ENCODE measurements around the gene UBASH3A.
"Not testable (repeated sequence)": the region's sequence is repeated elsewhere in the genome, so short reads cannot be mapped to it uniquely, and the experiment has no call there.

The UBASH3A gene

DNA sequence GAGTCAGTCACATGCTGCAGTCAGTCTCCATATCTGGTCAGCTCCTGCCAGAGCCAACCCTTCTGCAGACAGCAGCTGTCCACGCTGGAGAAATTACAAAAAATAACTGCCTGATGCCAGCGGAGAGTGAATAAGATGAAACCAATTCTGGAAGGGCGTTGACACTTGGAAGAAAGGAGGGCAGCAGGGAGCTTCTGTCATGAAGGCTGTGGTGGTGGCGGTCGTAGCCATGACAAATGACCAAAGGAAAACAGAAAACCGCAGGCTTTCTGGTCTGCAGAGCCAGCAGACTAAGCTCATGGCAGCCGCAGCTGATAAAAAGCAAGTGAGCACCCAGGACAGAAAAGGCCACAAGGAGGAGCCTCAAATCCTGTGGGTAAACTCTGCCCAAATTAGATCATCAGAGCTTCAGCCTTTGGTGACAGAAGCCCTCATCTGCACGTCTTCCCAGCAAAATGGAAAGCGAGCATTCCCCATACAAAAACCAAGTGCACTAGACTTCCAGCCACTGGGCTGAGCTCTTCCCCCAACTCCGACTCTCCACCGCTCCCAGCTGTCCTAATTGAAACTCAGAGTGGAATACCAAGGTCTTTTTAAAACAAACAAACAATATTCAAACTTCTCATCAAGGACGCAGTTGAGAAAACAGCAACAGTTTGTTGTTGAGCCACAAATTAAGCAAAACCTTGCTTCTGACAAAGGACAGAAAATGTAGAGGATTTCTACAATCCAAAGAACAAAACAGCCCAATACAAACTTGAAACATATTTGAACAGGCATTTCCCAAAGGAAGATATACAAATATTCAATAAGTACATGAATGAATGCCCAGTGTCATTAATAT, 63.7 kb downstream of the UBASH3A start:
- DNase-seq (ENCODE audit: low read depth in 2 of 2) = no peak

DNA sequence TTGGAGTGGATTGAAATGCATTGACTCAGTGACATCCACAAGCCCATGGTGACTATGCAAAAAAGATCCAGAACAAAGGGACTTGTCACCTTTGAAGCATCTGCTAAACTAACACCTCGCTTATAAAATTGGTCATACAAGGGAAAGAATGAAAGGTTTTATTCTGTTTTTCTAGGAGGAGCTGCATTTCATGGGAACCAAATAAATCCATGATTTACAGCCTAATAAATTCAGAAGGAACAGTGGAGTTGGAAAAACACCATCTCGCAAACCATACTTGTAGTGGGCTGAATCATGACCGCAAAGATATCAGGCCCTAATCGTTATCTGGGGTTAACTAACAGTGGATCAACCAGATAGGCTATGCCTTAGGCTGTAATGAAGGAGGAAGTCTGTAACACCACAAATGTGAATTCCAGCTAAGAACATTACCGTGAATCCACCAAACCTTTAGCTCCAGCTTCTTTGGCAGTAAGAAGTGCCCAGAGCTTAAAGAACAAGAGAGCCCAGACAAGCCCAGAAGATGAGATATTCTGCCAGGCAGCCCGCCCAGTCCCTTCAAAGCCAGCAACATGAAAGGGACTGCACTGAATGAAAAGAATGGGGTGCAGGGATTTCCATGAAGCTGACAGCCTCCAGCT, 64.9 kb downstream of the UBASH3A start:
- DNase-seq (ENCODE audit: low read depth in 2 of 2) = no peak

DNA sequence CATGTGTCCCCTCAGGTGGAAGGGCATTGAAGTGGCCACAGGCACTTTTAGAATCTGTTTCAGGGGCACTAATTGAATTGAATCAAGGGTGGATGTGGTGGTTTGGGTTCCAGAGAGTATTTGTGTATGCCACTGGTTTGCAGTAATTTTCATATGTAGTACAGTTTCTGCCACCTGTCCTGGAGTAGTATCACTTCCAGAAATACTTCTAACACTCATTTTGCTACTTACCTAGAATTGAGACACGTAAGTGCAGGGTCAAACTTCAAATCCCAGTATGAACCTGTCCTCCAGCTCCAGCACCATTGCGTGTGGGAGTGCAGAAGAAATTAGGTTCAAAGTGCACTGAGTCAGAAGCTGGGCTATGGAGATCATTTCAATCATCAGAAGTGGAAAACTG, 65.6 kb downstream of the UBASH3A start:
- no peak for DNase-seq (ENCODE audit: low read depth in 2 of 2)

DNA sequence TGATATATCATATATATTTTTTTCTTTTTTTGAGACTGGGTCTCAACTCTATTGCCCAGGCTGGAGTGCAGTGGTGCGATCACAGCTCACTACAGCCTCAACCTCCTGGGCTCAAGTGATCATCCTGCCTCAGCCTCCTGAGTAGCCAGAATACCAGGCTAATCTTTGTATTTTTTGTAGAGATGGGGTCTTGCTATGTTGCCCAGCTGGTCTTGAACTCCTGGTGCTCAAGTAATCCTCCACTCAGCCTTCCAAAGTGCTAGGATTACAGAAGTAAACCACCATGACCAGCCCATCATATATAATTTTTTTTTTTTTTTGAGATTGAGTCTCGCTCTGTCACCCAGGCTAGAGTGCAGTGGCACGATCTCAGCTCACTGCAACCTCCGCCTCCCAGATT, 66.0 kb downstream of the UBASH3A start:
- not testable (repeated sequence) for DNase-seq (ENCODE audit: low read depth in 2 of 2)

DNA sequence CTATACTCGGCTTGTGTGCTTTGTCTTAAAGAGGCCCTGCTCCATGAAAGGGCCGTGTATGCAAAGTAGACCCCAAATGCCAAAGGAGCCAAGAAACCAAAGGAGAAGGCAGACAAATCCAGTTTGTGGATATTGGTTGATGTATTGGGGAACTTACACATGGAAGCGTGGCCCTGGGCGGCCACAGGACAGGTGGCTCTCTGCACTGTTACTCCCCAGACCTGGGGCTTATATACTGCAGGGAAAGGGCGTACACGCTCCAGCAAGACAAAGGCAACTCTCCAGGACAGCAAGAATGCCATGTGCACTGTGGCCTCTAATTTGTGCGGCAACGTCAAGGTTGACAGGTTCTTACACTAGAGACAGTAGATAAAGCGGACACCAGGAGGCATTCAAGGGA, 67.5 kb downstream of the UBASH3A start:
- DNase-seq (ENCODE audit: low read depth in 2 of 2) = no peak

DNA sequence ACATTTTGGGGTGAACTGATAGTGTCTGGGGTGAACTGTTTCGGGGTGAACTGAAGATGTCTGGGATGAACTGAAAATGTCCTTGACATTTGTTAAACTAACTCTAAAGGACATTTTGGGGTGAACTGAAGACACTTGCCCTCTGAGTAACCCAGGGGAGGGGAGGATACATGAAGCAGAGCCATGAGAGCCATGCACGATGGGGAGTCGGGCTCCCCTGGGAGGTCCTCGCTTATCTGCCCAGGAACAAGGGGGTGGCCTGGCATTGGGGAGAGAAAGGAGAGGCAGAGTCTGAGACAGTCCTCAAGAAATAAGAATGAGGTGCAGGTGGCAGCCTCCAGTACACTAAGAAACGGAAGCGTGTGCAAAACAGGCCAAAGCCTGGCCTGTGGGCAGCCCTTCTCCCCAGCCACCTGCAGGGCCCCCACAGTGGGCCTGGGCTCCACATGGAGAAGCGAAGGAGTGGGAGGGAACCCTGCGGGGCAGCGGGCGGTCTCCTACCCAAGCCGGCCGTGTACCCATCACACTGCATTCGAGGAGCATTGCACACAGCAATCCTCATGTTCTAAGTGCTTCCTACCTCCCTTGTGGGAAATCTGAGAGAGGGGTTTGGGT, 68.1 kb downstream of the UBASH3A start:
- DNase-seq (ENCODE audit: low read depth in 2 of 2) = no peak

DNA sequence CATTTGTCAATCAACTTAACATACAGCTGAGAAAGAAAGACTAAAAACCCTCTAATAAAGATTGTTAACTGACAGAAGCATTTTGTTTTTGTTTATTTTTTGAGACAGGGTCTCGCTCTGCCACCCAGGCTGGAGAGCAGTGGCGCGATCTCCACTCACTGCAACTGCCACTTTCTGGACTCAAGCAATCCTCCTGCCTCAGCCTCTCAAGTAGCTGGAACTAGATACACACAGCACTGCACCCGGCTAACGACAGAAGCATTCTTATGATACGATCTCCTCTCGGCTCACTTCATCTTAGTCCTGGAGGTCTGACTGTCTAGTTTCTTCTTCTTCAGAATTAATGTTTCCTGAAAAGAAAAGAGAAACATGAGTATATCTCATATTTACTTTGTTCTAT, 68.8 kb downstream of the UBASH3A start:
- DNase-seq (ENCODE audit: low read depth in 2 of 2) = no peak

DNA sequence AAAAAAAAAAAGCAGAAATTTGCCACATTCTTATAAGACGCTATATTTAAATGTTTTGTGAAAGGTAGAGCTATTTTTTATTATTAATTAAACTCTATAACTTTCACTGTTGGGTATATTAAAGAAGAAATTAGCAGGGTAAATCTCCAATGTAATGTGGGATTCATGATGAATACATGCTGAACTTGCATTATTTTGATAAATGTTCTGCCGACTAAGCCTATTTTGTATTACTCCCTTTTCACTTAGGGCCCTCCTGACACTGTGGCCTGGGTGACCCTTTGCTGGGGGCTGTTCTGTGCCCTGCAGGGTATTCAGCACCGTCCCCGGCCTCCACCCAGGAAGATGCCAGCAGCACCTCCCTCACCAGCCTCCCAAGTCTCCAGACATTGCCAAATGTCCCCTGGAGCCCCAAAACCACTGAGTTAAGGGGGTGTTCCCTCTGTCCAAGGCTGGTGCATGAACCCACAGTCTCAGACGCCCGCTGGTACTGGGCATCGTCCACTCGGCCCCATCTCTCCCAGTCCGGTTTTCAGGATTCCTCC, 69.9 kb downstream of the UBASH3A start:
- no peak for DNase-seq (ENCODE audit: low read depth in 2 of 2)

DNA sequence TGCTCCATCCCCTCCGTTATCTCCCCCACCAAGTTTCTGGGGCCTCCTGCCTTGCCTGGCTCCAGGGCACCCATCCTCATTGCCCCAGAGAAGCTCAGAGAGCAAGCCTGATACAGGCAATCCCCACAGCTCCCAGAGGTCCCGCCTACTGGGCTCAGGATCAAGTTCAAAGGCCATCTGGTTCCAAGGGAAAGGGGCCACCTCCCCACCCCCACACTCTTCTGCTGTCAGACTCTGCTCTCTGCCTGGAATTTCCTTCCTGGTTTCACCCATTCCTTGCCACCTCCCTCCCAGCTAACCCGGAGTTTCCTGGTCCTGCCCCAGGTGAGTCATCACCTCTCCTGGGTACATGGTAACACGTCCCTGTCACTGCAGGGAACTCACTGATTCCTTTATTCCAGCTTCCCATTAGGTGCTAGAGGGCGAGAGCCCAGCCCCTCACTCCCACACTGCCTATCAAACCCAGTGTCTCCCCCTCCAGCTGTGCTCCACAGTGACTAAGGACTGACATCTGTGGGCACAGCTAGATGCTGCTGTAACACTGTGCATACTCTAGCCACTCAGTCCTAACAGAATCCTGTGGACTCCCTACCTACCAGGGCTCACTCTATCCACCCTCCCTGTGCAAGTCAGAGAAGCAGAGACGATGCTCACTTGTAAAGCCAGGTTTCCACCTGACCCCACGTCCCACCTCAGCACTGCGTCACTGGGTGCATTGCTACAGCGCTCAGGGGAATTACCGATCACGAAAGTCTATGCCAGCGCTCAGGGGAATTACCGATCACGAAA, 70.5 kb downstream of the UBASH3A start:
- DNase-seq (ENCODE audit: low read depth in 2 of 2) = no peak

DNA sequence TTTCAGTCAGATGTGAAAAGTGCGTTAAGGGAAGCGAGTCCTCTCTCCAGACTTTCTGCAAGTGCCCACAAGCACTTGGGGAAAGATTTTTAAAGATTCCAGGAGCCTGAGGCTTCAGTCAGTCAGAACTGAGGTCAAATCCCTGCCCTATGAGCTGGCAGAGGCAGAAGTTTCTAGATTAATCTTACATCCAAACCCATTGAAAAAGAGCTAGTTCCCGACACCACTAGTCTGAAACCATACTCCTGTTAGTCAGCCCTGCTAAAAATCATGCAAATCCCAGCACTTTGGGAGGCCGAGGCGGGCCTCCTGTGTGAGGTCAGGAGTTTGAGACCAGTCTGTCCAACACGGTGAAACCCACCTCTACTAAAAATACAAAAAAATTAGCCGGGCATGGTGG, 71.3 kb downstream of the UBASH3A start:
- no peak for DNase-seq (ENCODE audit: low read depth in 2 of 2)

DNA sequence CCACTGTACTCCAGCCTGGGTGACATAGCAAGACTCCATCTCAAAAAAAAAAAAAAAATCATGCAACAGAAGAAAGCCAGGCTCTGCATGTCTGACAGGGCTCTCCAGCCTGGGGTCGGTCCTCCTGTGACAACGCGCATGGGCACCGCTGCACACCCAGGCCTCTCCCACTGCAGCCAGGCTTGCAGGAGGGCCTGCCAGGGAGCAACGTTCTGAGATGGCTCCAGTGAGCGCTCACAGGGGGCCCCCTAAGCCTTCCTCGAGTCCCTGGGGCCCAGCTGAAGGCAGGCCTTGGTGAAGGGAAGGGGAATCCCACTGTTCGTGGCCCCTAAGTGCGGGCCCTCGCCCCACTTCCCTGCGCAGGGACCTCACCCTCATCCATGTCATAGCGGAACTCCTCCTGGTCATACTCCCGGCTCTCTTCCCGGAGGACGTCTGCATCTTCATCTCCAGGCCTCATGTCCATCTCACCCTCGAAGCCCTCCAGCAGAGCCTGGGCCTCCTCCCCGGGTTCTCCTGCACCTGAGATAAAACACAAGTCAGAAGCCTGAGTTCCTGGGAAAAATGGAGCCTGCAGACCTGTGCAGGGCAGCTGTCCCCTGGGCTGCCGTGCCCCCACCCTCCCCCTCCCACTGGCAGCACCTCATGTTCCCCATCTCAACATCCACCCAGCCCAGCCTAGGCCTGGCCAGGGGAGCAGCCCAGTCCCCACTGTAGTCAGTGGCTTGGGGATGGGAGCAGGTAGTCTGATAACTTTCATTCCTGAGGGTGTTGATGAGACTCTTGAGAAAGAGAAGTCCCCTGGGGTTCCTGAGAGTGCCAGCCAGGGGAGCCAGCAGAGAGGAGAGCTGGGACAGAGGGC, 72.1 kb downstream of the UBASH3A start:
- DNase-seq (ENCODE audit: low read depth in 2 of 2) = no peak

DNA sequence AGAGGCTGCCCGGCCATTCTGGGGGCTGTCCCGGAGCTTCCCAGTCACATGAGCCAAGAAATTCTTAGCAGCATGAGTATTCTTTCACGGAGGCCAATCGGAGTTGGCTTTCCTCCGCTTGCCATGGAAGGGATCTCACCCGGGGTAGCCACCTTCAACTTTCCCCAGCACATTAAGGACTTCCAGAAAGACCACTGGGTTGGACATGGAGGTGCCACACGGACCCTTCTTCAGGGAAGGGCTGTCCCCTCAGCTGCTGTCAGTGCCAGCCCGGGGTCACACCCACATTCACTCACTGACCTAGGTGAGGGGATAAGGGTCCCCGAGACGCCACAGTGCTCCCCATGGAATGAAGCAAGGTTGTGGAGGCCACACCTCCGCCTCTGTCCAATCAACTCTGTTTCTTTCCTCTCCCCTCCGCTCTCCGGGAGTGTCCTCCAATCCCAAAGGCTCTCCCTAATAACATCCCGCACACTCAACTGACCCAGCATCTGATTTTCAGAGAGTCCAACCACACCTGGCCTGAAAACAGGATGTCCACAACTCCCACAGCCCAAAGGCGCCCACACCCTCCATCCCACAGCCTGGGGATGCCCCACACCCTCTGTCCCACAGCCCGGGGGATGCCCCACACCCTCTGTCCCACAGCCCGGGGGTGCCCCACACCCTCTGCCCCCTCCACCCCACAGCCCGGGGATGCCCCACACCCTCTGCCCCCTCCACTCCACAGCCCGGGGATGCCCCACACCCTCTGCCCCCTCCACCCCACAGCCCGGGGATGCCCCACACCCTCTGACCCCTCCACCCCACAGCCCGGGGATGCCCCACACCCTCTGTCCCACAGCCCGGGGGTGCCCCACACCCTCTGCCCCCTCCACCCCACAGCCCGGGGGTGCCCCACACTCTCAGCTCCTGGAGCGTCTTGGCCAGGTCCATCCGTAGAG, 73.0 kb downstream of the UBASH3A start:
- no peak for DNase-seq (ENCODE audit: low read depth in 2 of 2)

DNA sequence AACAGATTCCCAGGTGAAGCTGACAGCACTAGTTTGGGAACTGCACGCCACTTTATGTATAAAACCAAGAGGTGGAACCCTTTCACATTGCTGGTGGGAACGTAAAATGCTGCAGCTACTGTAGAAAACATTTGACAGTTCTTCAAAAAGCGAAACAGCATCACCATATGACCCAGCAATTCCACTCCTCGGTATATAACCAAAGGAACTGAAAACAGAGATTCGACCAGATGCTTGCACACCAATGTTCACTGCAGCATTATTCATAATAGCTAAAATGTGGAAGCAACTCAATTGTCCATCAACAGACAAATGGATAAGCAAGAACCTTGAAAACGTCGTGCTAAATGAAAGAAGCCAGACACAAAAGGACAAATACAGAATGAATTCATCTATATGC, 74.8 kb downstream of the UBASH3A start:
- no peak for DNase-seq (ENCODE audit: low read depth in 2 of 2)

DNA sequence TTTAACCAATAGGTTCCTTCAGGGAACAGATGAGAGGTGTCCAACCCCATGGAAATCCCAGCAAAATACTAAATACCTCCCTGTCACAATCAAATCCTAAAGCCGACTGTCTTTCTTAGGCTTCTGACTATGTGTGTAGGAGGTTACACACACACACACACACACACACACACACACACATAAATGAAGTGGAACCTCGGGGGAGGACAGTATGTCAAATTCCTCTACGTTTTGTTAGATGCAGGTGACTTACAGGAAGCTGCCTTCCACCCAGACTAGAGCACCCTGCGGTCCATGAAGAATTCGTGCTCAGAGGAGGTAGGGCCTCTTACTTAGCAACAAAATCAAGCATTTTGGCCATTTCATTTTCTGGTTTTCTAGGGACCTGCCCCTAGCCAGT, 75.9 kb downstream of the UBASH3A start:
- no peak for DNase-seq (ENCODE audit: low read depth in 2 of 2)

DNA sequence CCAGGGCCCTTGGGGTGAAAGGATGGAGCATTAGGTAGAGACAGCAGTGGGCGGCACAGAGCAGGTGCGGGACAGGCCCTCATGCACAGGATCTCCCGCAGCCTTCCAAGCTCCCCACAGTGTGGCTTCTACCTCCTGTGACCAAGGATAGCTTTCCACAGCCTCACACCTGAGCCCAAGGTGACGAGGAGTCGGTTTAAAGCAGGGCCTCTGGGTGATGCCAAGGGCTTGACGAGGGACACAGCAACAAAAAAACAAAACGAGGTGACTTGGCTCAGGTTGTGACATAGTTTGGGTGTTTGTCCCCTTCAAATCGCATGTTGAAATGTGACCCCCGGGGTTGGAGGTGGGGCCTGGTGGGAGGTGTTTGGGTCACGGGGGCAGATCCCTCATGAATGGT, 77.0 kb downstream of the UBASH3A start:
- no peak for DNase-seq (ENCODE audit: low read depth in 2 of 2)

DNA sequence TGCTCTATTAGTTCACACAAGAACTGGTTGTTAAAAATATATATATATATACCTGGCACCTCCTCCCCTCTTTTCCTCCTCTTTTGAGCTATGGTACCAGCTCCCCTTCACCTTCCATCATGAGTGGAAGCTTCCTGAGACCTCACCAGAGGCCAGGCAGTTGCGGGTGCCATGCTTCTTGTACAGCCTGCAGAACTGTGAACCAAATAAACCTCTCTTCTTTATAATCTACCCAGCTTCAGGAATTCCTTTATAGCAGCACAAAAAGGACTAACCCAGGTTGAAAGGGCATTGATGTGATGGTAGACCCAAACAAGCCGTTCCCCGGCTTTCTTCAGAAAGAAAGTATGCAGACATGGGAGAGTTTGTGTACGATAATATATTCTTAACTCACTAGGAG, 77.5 kb downstream of the UBASH3A start:
- no peak for DNase-seq (ENCODE audit: low read depth in 2 of 2)

DNA sequence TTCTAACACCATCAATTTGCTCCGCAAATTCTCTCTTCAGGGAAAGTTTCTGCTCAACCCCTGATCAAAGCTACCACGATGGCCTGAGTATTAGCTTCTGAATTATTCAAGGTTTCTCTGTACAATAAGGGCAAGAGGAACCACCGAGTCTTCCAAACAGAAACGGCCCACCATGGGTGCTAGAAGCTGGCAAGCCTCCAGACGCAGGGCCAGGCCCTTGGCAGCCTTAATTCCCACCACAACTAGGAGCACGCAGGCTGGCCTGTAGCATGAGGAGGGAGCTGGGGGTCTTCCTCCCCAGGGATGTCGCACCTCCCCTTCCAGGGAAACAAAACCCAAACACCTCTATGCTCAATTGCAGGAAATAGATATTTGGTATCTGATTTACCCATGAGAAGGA, 81.3 kb downstream of the UBASH3A start:
- DNase-seq (ENCODE audit: low read depth in 2 of 2) = no peak

DNA sequence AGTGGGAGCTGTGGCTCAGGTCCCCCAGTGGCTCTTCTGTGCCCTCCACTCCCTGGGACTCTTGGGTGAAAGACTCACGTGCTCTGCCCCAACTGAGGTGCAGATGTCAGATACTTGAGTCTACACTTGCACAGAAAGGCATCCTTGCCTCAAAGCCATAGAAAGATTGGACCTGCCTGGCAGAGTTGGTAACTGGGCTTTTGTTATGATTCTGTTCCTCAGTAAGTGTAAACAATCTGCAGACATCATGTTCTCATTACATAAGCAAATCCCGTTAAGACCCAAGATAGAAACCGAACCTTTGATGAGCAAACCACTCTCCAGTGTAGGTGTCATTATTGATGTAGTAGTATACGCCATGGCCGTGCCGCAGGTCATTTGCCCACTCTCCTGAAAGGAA, 82.4 kb downstream of the UBASH3A start:
- DNase-seq (ENCODE audit: low read depth in 2 of 2) = no peak

DNA sequence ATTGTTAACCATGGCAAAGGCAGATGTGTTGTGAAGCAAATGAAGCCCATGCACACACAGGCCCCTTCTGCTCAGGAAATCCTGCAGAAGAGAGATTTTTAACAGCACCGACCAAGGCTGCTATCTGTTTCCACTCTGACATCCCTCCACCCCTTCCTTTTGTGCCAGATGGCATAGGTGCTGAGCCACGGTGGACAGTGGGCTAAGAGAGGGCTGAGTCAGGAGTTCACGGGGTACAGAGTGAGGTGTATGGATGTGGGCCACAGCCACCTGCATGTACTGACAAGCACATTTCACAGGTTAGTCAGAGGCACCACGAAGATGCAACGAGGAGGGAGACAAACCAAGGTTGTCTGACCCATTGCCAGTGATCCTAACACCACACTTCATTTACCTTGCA, 82.8 kb downstream of the UBASH3A start:
- DNase-seq (ENCODE audit: low read depth in 2 of 2) = no peak

DNA sequence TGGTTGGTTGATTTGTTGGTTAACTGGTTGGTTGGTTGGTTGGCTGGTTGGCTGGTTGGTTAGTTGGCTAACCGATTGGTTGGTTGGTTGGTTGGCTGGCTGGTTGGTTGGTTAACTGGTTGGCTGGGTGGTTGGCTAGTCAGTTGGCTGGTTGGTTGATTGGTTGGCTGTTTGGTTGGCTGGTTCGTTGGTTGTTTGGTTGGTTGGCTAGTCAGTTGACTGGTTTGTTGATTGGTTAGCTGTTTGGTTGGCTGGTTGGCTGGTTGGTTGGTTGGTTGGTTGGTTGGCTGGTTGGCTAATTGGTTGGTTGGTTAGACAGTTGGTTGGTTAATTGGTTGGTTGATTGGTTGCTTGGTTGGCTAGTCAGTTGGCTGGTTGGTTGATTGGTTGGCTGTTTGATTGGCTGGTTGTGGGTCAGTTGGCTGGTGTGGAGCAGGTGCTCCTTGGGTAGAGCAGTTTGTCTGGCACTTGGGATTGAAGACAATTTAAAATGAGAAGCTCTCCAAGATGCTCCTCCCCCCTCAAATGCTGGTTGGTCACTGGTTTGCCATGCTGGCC, 85.4 kb downstream of the UBASH3A start:
- no peak for DNase-seq (ENCODE audit: low read depth in 2 of 2)
